Immature natural killer cell (primary cell): Measurements from ENCODE around the gene LIF. TPM values are rescaled to one million over a fixed set of nuclear protein-coding genes. Genes with fewer than 3 reads are reported as not detected.
A peak's percentile ranks its signal among the peaks of the same experiment; 100 is the strongest.

Experiments used
- DNase-seq, 3 donors: peaks; one replicate each; pipeline ENCODE4 v3.0.0; 2022; ENCODE audit warnings: mixed read lengths in 1 of 3
- H3K27ac Mint-ChIP-seq, 6 donors: one replicate each; pipeline ENCODE4 v1.8.0; 2020; ENCODE audit warnings: mixed read lengths in 6 of 6, mild to moderate bottlenecking in 5 of 6, inconsistent platforms in 4 of 6, moderate library complexity in 3 of 6
- H3K27me3 Mint-ChIP-seq, 3 donors: one replicate each; pipeline ENCODE4 v1.8.0; 2020 to 2021; ENCODE audit warnings: low read depth in 3 of 3, mild to moderate bottlenecking in 3 of 3, mixed read lengths in 3 of 3, moderate library complexity in 3 of 3, inconsistent platforms in 1 of 3
- H3K36me3 Mint-ChIP-seq, 3 donors: one replicate each; pipeline ENCODE4 v1.8.0; 2020; ENCODE audit warnings: mixed read lengths in 3 of 3, inconsistent platforms in 2 of 3, mild to moderate bottlenecking in 2 of 3
- H3K4me1 Mint-ChIP-seq, 2 donors: one replicate each; pipeline ENCODE4 v1.8.0; 2020; ENCODE audit warnings: inconsistent platforms in 2 of 2, mild to moderate bottlenecking in 2 of 2, mixed read lengths in 2 of 2, moderate library complexity in 1 of 2
- H3K4me3 Mint-ChIP-seq, 5 donors: one replicate each; pipeline ENCODE4 v1.8.0; 2020; ENCODE audit warnings: mild to moderate bottlenecking in 5 of 5, mixed read lengths in 5 of 5, inconsistent platforms in 3 of 5, moderate library complexity in 3 of 5
- H3K9me3 Mint-ChIP-seq, 6 donors: one replicate each; pipeline ENCODE4 v1.8.0; 2020; ENCODE audit warnings: mild to moderate bottlenecking in 6 of 6, mixed read lengths in 6 of 6, inconsistent platforms in 4 of 6, moderate library complexity in 3 of 6
- polyA plus RNA-seq, 3 donors: library from polyadenylated mRNA; unstranded; fragments of 300-500 nt; fragmentation: Illumina TruSeq; gene quantifications; one replicate each; pipeline ENCODE4 v1.2.3, GENCODE V29; 2021

The LIF gene
- polyA plus RNA-seq, 3 donors from 2014 or later: 0.29 to 1.0 TPM; not detected in 1

- Mint-ChIP-seq H3K9me3 (no peaks in the 10 kb centered on the region), H3K27me3 (peaks cover 9 to 14% (median 12%) of the 10 kb centered on the region in 3 donors), H3K36me3 (peaks cover 0 to 3% (median 3%) of the 10 kb centered on the region in 3 donors)
These were observed 19.4 kb upstream of the LIF start for GRCh38 chr22:30265823-30266444.

GRCh38 chr22:30265131-30265720 lies 18.7 kb upstream of the LIF start:
- peak overlapping the region; percentile 92 to 95 (median 93) for H3K4me3 Mint-ChIP-seq
- peak overlapping the region; percentile 96 to 100 (median 99) for H3K27ac Mint-ChIP-seq
- H3K27me3 Mint-ChIP-seq: peaks cover 9 to 14% (median 12%) of the 10 kb centered on the region in 3 donors
- peaks cover 0 to 3% (median 0%) of the 10 kb centered on the region in 3 donors for H3K36me3 Mint-ChIP-seq
- H3K4me1 Mint-ChIP-seq: peaks cover 53 to 60% of the 10 kb centered on the region in 2 donors
- H3K9me3 Mint-ChIP-seq: no peaks in the 10 kb centered on the region
- no peak for DNase-seq

More at GRCh38 chr22:30265823-30266444, 19.4 kb upstream of the LIF start:
- Mint-ChIP-seq H3K4me1 (peaks cover 53 to 60% of the 10 kb centered on the region in 2 donors), H3K27ac (peak overlapping the region; percentile 96 to 100 (median 99)), H3K4me3 (peak overlapping the region; percentile 92 to 95 (median 93))
- DNase-seq: peak; percentile 92

GRCh38 chr22:30263883-30264282 lies 17.3 kb upstream of the LIF start:
- Mint-ChIP-seq H3K27me3 (peaks cover 9 to 14% (median 12%) of the 10 kb centered on the region in 3 donors), H3K27ac (no peak overlapping the region), H3K36me3 (peaks cover 0 to 3% (median 0%) of the 10 kb centered on the region in 3 donors), H3K4me3 (peak overlapping the region in 1 of 5 donors; percentile 69), H3K4me1 (peaks cover 53 to 56% of the 10 kb centered on the region in 2 donors), H3K9me3 (no peaks in the 10 kb centered on the region)
- DNase-seq: no peak

- DNase-seq: peak; percentile 66 to 73 (median 70)
- Mint-ChIP-seq H3K4me1 (peaks cover 46 to 48% of the 10 kb centered on the region in 2 donors), H3K9me3 (no peaks in the 10 kb centered on the region), H3K36me3 (peaks cover 0 to 3% (median 0%) of the 10 kb centered on the region in 3 donors), H3K27me3 (peaks cover 9 to 13% (median 12%) of the 10 kb centered on the region in 3 donors), H3K4me3 (peak overlapping the region; percentile 27 to 70 (median 60)), H3K27ac (peak overlapping the region in 5 of 6 donors; percentile 65 to 86 (median 85))
These were observed 16.6 kb upstream of the LIF start for GRCh38 chr22:30262917-30263741.

- H3K9me3 Mint-ChIP-seq: no peaks in the 10 kb centered on the region
- peaks cover 36 to 38% of the 10 kb centered on the region in 2 donors for H3K4me1 Mint-ChIP-seq
These were observed 15.6 kb upstream of the LIF start for GRCh38 chr22:30262112-30262511.

GRCh38 chr22:30261134-30261533 lies 14.6 kb upstream of the LIF start:
- peaks cover 3 to 7% (median 7%) of the 10 kb centered on the region in 3 donors for H3K27me3 Mint-ChIP-seq
- H3K36me3 Mint-ChIP-seq: peaks cover 0 to 3% (median 0%) of the 10 kb centered on the region in 3 donors
- peaks cover 29 to 32% of the 10 kb centered on the region in 2 donors for H3K4me1 Mint-ChIP-seq
- no peak overlapping the region for H3K4me3 Mint-ChIP-seq
- no peaks in the 10 kb centered on the region for H3K9me3 Mint-ChIP-seq
- no peak for DNase-seq
- peak overlapping the region in 3 of 6 donors; percentile 0 to 65 (median 64) for H3K27ac Mint-ChIP-seq

More at GRCh38 chr22:30262112-30262511, 15.6 kb upstream of the LIF start:
- Mint-ChIP-seq H3K36me3 (peaks cover 0 to 3% (median 0%) of the 10 kb centered on the region in 3 donors), H3K4me3 (peak overlapping the region in 2 of 5 donors; percentile 23 to 45), H3K27me3 (peaks cover 7 to 12% (median 11%) of the 10 kb centered on the region in 3 donors), H3K27ac (peak overlapping the region in 5 of 6 donors; percentile 4 to 86 (median 69))
- DNase-seq: no peak

DNA sequence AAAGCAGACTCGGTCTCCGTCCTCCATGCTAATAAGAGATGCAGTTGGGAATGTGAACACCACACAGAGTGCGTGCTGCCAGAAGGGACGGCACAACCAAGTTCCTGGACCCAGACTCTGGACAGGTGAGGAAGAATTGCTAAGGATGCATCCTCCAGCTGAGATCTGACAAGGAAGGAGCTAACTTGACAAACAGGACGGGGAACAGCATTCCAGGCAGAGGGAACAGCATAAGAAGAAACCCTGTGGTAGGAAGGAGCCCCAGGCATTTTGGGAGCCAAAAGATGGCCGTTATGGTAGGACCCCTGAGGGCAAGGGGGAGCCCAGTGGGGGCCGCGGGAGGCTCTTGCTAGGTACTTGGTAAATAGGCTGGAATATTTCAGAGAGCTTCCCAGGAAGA lies 14.1 kb upstream of the LIF start:
- Mint-ChIP-seq H3K27ac (no peak overlapping the region), H3K27me3 (peaks cover 0 to 4% (median 4%) of the 10 kb centered on the region in 3 donors), H3K4me1 (peaks cover 25 to 27% of the 10 kb centered on the region in 2 donors), H3K4me3 (no peak overlapping the region), H3K36me3 (peaks cover 0 to 3% (median 0%) of the 10 kb centered on the region in 3 donors), H3K9me3 (peaks cover 0 to under 1% (median 0%) of the 10 kb centered on the region in 6 donors)
- no peak for DNase-seq

DNA sequence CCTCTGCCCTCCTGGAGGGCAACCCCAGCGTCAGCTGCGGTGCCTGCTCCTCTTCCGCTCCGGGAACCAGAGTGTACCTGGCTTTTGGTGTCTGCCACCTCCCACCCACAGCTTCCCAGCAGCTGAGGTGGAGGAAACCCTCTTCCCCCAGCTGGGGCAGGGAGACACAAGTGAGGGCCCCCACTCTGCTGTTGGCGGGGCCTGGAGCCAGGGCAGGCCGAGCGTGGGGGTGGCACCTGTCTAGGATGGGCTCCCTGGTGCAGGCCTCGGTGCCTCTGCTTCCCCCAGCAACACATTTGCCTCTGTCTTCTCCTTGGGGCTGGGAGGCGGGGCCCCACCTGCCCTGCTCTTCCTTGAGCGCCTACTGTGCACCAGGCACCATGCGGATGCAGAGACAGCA lies 13.7 kb upstream of the LIF start:
- H3K27ac Mint-ChIP-seq: no peak overlapping the region
- no peak overlapping the region for H3K4me3 Mint-ChIP-seq
- peaks cover 0 to 1% (median 0%) of the 10 kb centered on the region in 6 donors for H3K9me3 Mint-ChIP-seq
- peaks cover 21 to 23% of the 10 kb centered on the region in 2 donors for H3K4me1 Mint-ChIP-seq
- H3K36me3 Mint-ChIP-seq: peaks cover 0 to 3% (median 0%) of the 10 kb centered on the region in 3 donors
- no peak for DNase-seq
- H3K27me3 Mint-ChIP-seq: peaks cover 2 to 4% (median 4%) of the 10 kb centered on the region in 3 donors

GRCh38 chr22:30254314-30254713 lies 7.8 kb upstream of the LIF start:
- H3K27me3 Mint-ChIP-seq: peaks cover 0 to 4% (median 4%) of the 10 kb centered on the region in 3 donors
- H3K4me1 Mint-ChIP-seq: peaks cover 6 to 13% of the 10 kb centered on the region in 2 donors
- no peaks in the 10 kb centered on the region for H3K36me3 Mint-ChIP-seq
- peaks cover 0 to 1% (median 0%) of the 10 kb centered on the region in 6 donors for H3K9me3 Mint-ChIP-seq
- no peak overlapping the region for H3K27ac Mint-ChIP-seq
- no peak for DNase-seq
- H3K4me3 Mint-ChIP-seq: no peak overlapping the region

DNA sequence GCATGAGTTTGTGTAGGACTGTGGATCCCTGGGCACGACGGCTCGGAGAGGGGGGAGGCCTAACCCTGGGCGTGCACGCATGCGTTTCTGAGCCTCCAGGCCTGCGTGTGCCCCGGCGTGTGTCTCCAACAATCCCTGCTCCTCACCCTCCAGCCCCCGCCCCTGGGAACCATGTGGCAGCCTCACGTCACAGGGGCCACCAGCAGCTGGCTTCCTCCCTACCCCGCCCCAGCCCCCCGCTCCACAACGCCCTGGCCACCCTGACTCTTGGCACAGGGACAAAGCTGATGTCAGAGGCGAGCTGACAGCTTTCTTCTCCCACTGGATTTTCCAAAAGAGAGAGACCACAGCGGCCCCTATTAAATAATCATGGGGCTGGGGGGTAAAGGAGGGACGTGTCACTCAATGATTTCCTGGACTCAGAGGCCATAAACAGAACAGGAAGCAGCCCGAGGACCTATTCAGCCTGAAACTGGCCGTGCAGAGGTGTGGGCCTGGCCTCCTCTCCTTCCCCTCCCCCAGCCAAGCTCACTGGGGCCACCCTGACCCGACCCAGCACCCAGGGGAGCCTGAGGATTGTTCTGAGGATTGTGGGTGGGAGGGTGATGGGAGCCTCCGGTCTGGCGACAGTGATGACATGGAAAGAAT lies 6.8 kb upstream of the LIF start:
- Mint-ChIP-seq H3K4me1 (peaks cover 11 to 19% of the 10 kb centered on the region in 2 donors), H3K4me3 (no peak overlapping the region), H3K9me3 (peaks cover 0 to 1% (median 0%) of the 10 kb centered on the region in 6 donors), H3K36me3 (no peaks in the 10 kb centered on the region), H3K27ac (peak overlapping the region in 1 of 6 donors; percentile 53), H3K27me3 (peaks cover 1 to 8% (median 4%) of the 10 kb centered on the region in 3 donors)
- no peak for DNase-seq

DNA sequence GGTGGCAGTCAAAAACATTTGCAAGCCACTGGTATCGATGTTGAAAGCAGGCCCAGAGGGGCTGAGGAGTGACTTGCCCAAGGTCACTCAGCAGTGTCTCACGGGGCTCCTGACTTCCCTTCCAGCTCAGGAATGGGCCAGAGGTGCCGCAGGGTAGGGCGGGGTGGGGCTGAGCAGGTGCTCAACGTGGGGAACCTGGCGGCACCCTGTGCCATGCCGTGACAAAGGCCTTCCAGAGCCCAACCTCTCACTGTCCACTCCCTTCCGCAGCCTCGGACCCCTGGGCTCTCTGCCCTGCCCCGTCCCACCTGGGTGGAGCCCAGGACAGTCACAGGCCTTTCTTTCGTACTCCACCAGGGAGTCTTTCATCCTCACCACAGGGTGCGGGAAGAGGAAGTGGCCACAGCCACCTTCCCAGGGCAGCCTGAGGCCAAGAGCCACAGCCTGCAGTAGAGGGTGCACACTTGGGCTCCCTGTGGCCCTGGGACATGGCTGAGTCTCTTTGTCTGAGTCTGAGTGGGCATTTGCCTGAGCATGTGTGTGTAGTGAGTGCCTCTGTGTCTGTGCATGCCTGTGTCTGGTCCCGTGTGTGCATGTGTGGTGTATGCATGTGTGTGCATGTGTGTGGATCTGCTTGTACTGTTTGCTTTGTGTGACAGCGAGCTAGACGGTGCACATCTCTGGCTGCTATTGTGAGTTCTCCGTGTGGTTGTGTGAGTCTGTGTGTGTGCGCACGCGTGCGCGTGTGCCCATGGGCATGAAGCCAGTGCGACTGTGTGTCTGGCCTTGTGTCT lies 6.0 kb upstream of the LIF start:
- H3K4me3 Mint-ChIP-seq: peak overlapping the region in 1 of 5 donors; percentile 14
- peaks cover 4 to 13% (median 6%) of the 10 kb centered on the region in 3 donors for H3K27me3 Mint-ChIP-seq
- peaks cover 0 to 1% (median 0%) of the 10 kb centered on the region in 6 donors for H3K9me3 Mint-ChIP-seq
- no peaks in the 10 kb centered on the region for H3K36me3 Mint-ChIP-seq
- DNase-seq: no peak
- H3K4me1 Mint-ChIP-seq: peaks cover 17 to 26% of the 10 kb centered on the region in 2 donors
- peak overlapping the region in 2 of 6 donors; percentile 53 to 70 for H3K27ac Mint-ChIP-seq

- H3K36me3 Mint-ChIP-seq: no peaks in the 10 kb centered on the region
- no peak for DNase-seq
- H3K4me1 Mint-ChIP-seq: peaks cover 24 to 35% of the 10 kb centered on the region in 2 donors
- H3K27ac Mint-ChIP-seq: no peak overlapping the region
- H3K4me3 Mint-ChIP-seq: no peak overlapping the region
- H3K9me3 Mint-ChIP-seq: peaks cover 0 to 1% (median 0%) of the 10 kb centered on the region in 6 donors
- peaks cover 4 to 14% (median 10%) of the 10 kb centered on the region in 3 donors for H3K27me3 Mint-ChIP-seq
These were observed 5.2 kb upstream of the LIF start for GRCh38 chr22:30251711-30252110.
